Measurements from ENCODE around the gene SLC12A5.

Gene SLC12A5

DNA sequence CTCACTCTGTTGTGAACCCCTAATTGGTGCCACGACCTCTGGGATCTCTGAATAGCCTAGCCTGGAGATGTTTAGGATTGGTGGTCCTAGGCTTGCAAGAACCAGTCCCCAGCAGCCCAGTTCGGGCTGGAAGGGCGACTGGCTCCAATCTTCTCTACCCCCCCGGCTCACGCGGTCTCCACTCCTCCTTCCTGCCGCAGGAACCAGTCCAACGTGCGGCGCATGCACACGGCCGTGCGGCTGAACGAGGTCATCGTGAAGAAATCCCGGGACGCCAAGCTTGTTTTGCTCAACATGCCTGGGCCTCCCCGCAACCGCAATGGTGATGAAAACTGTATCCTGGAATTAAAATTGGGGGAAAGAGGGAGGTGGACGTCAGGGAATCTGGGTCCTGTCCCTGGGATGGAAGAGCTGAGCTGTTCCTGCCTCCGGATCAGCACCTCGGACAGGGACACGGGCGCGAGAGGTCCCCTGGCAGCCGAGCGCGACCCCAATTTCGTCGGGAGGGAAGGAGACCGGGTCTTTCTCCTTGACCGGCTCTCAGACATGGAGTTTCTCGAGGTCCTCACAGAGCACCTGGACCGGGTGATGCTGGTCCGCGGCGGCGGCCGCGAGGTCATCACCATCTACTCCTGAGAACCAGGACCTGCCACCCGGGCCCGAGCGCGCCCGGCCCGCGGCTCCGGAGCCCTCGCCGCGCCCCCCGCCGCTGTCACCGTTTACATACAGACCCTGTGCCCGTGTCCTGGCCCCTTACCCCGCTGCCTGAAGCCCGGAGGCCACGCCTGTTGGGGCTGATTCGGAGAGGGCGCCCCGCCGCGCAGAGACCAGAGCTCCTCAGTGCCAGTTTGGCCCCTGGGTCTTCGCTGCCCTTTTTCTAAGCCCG, 28.2 kb downstream of the SLC12A5 start:
- no peak for DNase-seq

DNA sequence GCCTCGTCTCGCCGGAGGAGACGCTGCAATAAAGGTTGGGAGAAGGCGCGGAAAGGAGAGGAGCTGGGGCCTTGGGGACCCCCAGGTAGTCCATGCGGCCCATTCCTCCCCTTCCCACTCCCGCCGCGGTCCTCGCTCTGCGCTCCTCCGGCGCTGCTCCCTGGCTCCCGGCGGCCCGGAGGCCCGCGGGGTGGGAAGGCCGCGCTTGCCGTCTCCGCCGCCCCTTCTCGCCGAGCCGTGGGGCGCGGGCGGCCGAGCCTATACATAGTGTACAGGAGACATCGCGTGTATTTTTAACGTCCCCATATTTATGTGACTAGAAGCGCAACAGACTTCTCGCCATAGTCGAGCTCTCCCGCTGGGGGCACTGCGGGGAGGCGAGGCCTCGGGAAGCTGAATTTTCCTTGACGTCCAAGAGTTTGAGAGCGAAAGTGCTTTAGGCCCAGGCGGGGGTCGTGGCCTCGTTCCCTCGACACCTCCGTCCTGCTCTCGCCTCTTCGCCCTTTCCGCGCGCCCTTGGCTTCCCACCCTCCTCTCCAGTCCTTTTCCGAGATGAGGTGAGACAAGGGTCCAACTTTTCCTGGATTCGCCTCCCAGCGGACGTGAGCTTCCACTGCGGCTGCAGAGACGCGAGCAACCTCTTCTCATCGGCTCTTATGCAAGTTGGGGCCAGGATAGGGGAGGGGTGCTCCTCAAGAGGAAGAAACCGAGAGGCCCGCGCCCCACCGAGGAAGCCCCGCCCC, 29.0 kb downstream of the SLC12A5 start:
- DNase-seq = peak; percentile 37

DNA sequence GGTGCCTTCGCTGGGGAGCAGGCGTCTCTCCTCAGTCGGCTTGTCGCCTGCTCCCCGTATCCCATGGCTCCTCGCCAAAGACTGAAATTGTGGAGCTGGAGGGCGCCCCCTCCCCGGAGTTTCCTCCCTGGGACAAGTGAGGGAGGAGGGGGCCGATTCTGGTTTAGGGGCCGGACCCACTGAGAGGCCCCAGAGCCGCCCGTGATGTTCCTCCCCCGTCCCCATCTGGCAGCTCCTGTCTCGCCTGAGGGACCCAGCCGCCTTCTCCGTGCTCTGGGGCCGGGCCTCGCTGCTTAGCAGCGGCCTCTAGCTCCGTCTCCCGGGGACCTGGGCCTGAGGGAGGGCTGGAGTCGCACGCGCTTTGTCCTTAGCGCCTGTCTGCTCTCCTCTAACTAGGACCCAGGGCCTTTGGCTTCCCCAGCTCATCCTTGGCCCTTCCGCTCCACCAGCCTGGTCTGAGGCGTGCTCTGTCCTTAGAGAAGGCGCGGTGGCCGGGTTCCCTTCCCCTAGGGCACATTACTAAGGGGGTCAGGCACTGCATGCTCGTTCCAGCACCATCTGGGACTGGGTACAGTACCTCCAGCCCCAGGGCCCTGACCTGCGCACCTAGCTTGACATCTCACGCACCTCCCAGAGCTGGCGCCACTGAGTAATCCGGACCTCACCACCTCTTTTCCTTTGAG, 29.7 kb downstream of the SLC12A5 start:
- no peak for DNase-seq

DNA sequence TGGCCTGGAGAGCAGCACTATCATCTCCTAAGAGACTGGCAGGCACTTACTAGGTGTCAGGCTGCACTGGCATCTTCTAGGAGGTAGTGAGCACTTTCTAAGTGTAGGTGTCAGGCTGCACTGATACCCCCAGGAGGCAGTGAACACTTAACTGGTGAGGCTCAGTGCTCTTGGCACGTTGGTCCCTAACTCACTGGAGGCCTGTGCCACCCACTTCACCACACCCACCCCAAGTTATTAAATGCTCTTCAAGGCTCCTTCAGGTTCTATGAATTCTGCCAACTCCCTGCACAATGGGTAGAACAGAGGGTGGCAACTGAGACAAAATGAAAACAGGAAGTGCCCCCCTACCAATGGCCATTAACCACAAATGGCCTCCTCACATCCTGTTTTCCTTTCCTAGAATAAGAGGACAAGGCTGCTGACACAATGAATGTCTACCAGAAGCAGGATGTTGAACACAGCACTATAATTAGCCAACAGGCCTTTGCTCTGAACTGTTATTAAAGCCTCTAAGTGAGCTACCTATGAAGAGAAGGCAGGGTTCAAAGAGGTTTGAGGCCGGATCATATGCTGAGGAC, 31.4 kb downstream of the SLC12A5 start:
- DNase-seq = peak; percentile 18

DNA sequence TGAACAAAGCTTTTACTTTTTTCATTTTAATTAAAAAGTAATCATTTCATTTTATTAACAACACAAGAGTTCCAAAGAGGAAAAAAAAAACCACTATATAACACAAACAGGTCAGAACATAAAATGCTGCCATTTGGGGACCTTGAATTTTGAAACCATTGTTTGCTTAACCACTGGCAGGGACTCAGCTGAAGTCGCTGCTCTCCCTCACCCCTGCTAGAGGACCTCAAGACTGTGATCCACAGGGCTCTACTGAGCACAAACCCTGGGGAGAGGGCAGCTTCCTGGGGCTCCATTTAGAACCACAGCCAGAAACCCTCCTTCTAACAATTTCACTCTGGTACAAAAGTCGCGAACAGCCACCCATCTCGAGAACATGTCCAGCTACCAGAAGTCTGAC, 32.0 kb downstream of the SLC12A5 start:
- no peak for DNase-seq

DNA sequence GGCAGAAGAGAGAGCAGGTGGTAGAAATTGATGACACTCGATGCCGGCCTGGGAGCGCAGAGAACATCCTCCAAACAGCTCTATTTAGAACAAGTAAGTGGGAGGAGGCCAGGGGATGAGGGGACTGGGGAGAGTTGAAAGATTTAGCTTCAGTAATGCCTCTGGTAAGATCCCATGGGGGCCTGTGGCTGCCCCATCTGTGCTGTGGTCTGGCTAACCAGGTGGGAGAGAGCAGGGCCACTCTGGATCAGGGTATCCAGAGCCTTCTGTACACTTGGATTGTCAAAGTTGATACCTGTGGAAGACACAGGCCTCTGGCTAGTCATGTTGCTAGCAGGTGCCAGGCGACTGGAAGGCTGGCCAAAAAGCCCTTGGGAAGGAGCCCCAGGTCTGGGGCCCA, 33.1 kb downstream of the SLC12A5 start:
- no peak for DNase-seq

DNA sequence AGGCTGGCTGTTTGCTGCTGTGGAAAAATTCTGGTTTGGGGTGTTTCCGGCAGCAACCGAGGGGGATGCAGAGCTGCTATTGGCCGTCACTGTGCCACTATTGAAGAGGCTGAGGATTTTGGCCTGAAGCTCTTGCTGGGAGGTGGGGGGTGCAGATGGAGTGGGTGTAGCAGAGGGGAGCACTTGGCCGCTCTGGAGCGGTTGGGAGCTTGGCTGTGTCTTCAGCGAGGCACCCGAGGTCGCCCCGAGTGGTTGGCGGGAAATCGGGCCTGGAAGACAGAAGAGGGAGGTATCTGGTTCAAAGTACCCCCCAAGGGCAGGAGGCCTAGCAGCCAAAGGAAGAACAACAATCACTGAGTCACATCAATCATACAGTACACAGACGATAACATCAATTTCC, 33.6 kb downstream of the SLC12A5 start:
- no peak for DNase-seq

DNA sequence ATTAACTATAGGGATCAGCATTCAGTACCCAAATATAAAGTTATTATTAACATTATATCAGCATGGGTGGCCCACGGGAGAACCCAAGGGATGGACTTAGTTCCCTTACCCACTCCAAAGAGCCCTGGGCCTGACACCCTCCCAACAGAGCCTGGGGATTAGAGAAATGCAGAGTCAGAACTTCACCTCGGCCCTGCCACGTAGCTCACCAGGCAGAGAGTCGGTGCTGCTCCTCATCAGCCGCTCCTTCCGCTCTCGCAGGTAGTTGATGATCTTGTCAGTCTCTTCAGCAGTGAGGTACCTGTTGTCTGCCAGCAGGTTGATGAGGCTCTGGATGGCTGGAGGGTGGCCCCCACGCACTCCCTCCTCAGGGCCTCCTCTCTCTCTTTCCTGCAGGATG, 34.1 kb downstream of the SLC12A5 start:
- DNase-seq = no peak

DNA sequence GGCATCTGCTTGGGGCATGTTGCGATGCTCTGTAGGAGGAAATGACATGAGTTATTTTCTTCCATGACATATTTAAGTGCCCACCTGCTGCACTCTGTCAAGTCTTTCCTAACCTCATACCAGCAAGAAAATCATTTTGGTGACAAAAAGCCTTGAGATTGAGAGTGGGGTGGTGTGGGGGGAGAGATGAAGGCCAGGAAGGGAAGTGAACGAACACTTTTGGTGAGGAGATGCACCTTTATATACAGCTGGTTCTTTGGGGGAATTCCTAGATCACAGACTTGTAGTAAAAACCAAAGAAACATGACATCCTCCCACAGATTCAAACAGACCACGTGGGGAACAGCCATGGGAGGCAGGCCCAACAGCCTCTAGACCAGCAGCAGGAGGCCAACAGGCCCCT, 34.6 kb downstream of the SLC12A5 start:
- no peak for DNase-seq

DNA sequence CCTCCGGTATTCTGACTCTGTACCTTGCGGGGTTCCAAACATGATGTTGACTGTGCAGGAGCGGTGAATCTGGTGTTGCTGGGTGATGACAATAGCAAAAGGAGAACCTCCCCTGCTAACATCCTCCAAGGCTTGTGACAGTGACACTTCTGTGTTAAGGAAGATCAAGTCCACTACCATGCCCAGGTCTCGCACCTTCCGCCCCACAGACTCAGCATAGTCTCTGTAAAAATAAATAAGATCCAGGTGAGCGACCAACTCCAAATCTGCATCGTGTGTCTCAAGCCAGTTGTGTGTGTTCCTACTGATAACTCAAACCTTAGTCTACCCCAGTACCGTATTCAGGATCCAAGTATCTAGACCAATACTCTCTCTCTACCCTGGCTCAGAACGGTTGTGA, 36.0 kb downstream of the SLC12A5 start:
- no peak for DNase-seq

DNA sequence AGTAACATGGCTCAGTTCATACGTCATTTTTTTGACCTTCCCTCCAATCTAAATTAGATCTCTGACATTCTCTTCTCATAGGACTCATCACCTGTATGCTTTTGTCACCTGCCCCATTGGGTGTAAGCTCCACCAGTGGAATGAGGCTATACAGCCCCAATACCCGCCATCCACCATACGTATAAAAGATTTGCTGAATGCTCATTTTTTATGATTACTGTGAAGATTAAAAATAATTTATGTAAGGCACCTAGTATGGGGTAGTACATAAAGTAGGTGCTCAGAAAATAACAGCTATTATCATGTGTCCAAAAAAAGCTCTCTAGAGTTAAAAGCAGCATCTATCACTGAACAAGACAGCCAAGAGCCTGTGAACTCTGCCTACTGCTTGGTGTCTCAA, 36.7 kb downstream of the SLC12A5 start:
- DNase-seq = no peak

DNA sequence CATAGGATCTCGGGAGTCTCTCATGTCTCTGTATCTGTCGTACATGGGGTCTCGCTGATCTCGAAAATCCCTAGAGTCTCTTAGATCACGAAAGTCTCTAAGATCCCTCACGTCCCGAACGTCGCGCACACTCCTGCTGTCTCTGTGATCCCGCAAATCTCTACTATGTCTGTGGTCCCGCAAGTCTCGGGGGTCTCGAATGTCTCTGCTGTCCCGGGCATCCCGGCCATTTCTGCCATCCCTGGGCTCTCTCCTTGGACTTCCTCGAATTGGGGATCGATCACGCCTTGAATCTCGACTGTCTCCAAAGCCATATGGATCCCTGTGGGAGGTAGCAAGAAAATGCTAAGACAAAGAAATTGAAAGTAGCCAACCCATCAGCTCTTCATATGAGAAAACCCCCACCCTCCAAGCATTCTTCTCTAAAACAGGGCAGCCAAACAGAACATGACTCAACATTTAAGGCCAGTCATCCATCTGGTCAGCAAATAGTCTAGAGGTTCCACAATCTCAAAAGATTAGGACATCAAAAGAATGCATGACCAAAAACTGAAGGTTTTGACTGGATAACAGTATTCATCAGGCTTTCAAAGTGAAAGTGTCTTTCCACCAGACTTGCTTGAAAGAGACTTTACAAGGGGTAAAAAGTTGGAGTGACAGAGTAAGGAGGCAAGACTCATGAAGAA, 41.3 kb downstream of the SLC12A5 start:
- no peak for DNase-seq

DNA sequence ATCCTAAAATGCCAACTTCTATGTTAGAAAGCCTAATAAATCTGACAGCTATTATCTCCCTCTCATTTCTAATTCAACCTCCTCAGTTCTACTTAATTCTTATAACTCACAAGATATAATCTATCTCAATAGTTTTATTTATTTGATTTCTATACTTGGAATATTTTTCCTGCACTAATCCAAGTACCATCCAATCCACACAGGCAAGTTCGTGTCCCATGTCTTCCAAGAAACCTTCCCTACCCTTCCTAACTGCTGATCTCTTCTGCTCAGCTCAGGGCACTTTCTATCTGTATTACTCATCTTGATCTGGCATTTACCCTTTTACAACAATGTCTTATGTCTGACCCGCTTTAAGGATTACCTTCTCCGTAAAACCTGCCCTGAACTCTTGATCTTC, 42.6 kb downstream of the SLC12A5 start:
- no peak for DNase-seq

DNA sequence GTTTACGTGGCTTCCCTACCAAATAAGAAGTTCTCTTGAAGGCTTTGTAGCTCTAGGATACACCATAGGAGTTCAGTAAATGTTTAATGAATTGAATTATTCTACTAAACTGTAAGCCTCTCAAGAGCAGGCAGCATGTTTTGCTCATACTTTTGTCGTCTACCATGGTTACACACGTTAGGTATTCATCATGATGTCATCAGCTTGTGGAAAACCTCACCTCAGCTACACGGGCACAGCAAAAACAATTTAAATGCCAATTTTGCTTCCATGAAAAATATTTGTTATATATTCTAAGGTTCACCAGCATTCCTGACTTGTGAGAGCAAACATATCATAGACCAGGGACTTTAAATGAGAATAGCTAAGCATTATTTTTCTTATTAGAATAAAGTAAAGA, 44.0 kb downstream of the SLC12A5 start:
- no peak for DNase-seq

DNA sequence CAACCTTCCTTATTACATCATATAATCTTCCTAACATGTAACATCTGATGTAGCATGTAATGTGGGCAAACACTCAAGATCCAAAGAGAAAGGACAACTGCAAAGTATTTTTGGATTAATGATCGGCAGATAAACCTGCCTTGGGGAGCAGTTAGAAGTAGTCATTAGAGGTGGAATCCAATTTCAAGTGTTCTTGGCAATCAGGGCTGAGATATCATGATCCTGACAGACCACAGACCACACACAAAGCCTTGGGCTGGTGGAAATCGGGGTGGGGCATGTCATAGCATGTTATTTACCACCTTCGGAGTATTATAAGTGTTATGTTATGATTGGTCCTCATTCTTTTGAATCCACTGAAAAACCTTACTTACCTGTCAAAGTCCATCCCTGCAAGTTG, 44.4 kb downstream of the SLC12A5 start:
- no peak for DNase-seq

DNA sequence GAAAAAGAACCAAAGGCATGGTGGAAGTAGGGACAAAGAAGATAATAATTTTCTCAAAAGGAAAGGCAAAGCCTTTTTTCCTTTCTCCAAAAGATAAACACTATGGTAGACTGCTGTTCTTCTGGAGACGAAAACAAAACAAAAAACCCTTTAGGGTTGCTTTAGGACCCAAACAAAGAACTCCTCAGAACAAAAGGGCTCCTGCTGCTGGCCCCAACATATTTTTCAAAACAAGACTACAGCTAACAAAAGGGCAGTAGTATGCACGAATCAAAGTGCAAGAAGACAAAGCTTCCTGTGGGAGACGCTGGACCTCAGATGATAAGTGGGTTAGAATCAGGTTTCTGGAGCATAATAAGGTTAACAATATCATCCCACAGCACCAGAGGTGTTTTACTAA, 45.0 kb downstream of the SLC12A5 start:
- DNase-seq = no peak

DNA sequence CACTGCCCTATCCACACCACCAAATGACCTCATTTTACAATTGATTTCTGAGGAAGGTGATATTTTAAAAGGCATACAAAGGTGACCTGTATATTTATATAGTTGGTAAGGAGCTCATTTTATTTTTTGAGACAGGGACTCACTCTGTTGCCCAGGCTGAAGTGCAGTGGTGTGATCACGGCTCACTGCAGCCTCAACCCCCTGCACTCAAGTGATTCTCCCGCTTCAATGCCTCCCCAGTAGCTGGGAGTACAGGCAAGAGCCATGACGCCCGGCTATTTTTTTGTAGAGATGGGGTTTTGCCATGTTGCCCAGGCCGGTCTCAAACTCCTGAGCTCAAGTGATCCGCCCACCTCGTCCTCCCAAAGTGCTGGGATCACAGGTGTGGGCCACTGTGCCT, 47.8 kb downstream of the SLC12A5 start:
- DNase-seq = no peak

DNA sequence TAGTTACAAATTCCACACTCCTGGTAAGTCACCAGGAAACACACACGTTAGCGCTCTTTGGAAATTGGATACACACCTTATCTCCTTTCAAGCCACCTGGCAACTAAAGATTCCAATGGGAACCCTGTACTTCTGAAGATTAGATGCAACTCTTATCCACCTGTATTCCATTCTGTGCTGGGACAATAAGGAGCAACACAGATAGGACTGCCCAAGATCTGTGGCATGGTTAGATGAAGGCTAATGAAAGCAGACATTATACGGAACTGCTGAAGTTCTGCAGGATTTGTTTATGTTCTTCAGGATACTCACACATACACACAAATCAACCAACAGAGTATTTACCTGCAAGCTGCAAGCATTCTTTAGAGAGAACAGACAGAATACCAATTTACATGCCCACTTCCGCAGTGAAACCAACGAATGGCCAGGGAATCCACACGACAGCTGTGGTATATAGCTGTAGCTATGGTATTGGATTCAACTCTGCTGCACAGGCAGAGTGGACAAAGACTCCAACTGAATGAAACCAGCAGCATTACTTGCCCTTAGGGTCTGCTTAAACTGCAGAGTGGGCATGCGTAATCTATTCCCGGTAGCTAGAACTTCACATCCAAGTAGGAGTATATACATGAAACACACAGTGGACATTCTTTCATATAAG, 48.8 kb downstream of the SLC12A5 start:
- DNase-seq = no peak

DNA sequence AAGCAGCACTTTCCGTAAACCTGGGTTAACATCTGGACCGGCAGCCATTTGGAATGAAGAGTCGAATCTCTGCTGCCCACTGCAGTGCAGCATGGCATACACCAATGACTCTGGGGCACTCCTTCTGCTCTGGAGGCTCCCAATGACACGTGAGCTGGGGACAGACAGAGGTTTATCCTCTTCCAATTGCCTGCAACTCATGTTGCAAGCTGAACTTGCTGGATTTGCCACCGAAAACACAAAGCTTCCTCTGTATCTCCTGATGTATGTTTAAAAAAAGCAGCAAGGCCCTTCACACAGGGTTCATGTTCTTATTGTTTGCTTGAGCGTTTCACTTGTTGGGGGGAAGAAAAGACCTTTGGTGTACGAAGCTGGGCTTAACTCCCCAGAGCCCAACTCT, 49.9 kb downstream of the SLC12A5 start:
- no peak for DNase-seq

DNA sequence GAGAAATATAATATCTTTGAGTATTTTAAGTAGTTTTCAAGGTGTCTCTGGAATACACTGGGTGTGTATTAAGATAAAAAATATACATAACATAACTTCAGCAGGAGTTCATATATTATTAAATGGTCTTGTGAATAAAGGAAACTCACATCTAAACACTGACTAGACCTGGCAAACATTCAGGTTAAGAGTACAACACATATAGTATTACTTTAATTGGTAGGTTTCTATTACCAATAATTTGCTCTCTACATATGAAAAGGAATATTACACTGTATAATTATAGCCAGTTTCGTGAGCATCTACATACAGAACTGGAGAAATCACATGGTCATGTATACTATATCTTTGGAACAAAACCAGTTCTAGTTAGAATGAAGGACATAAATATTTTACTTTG, 52.1 kb downstream of the SLC12A5 start:
- no peak for DNase-seq

DNA sequence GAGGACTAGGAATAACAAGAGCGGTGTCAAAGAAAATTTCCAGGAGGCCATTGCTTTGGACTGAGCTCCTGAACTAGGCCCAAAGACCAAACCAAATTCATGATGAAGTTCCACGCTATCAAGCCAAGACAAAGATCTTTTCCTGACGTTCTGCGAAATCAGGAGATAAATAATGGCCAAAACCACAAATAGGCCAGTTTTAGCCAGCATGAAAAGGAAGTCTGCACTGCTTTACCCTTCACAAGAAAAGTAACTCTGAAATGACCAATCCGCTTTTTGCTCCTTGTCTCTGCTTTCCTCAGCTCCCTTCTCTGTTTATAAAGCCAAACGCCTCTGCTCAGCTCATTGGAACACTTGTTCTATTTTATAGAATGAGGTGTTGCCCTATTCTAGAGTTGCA, 54.1 kb downstream of the SLC12A5 start:
- no peak for DNase-seq

DNA sequence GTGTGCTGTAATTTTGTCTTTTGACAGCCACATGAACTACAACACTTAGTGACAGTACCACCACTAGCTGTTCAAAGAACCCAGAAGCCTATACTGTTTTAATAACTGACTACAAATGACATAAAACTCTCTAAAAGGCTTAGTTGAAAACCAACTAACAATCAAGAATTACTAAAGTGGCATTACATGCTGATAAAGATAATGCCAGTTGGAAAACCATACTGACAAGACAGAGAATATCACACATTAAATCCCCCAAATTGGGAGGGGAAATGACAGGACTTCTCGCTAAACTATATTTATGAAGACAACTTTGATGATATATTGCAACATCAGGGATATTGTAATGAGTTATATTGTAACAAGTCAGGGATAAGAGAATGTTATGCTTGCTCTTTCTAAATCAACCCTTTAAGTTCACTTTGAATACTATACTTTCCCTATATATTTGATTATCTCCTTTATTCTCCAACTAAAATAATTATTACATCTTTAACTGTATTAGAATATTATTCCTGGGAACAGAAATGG, 54.6 kb downstream of the SLC12A5 start:
- DNase-seq = no peak

Measured in SIG-M5 (cell line).